Ishikawa (cell line): ENCODE measurements around the gene POU2F1.
A peak's percentile ranks its signal among the peaks of the same experiment; 100 is the strongest.

Experiments used
- CEBPB ChIP-seq: IDR thresholded peaks from 2 replicates; pipeline ENCODE4 v1.6.1; 2012
- CREB1 ChIP-seq: IDR thresholded peaks from 2 replicates; pipeline ENCODE4 v1.6.1; 2012; ENCODE audit warnings: low read depth
- EGR1 ChIP-seq: IDR thresholded peaks from 2 replicates; pipeline ENCODE4 v1.6.1; 2012
- EP300 ChIP-seq: IDR thresholded peaks from 2 replicates; pipeline ENCODE4 v1.6.1; 2012; ENCODE audit warnings: borderline replicate concordance
- FOXM1 ChIP-seq: IDR thresholded peaks from 2 replicates; pipeline ENCODE4 v1.6.1; 2012; ENCODE audit warnings: low read depth, borderline replicate concordance
- MAX ChIP-seq: IDR thresholded peaks from 2 replicates; pipeline ENCODE4 v1.6.1; 2012
- NFIC ChIP-seq: IDR thresholded peaks from 2 replicates; pipeline ENCODE4 v1.6.1; 2012
- RAD21 ChIP-seq: IDR thresholded peaks from 2 replicates; pipeline ENCODE4 v1.6.1; 2012; ENCODE audit warnings: low read depth
- REST ChIP-seq: IDR thresholded peaks from 2 replicates; pipeline ENCODE4 v1.6.1; 2012; ENCODE audit warnings: low read depth, mild to moderate bottlenecking
- TAF1 ChIP-seq: IDR thresholded peaks from 2 replicates; pipeline ENCODE4 v1.6.1; 2012; ENCODE audit warnings: low read depth, mild to moderate bottlenecking
- TCF12 ChIP-seq: IDR thresholded peaks from 2 replicates; pipeline ENCODE4 v1.6.1; 2012; ENCODE audit warnings: low read depth
- TEAD4 ChIP-seq: IDR thresholded peaks from 2 replicates; pipeline ENCODE4 v1.6.1; 2012
- USF1 ChIP-seq: IDR thresholded peaks from 2 replicates; pipeline ENCODE4 v1.6.1; 2012
- YY1 ChIP-seq: IDR thresholded peaks from 2 replicates; pipeline ENCODE4 v1.6.1; 2012; ENCODE audit warnings: low read depth
- ZBTB7A ChIP-seq: IDR thresholded peaks from 2 replicates; pipeline ENCODE4 v1.6.1; 2012; ENCODE audit warnings: low read depth

POU2F1 gene

GRCh38 chr1:167400359-167400953 is 179.8 kb downstream of the POU2F1 start:
- TF ChIP-seq RAD21, result no peak
- no peak for TF ChIP-seq USF1
- TF ChIP-seq NFIC, result no peak
- TF ChIP-seq MAX, result no peak
- TF ChIP-seq CREB1, result no peak
- TF ChIP-seq FOXM1, result no peak
- no peak for TF ChIP-seq YY1
- TF ChIP-seq EP300, result no peak
- no peak for TF ChIP-seq ZBTB7A
- TF ChIP-seq CEBPB, result no peak
- no peak for TF ChIP-seq TAF1
- no peak for TF ChIP-seq EGR1
- TF ChIP-seq TEAD4, result no peak
- TF ChIP-seq TCF12, result no peak
- TF ChIP-seq REST, result no peak

GRCh38 chr1:167401260-167401873 is 180.7 kb downstream of the POU2F1 start:
- TF ChIP-seq REST (no peak), FOXM1 (no peak), NFIC (no peak), TCF12 (no peak), RAD21 (peak; percentile 70)

GRCh38 chr1:167404161-167404888 is 183.6 kb downstream of the POU2F1 start:
- TF ChIP-seq CREB1, result no peak
- no peak for TF ChIP-seq USF1
- TF ChIP-seq TCF12, result no peak
- TF ChIP-seq TAF1, result no peak
- TF ChIP-seq FOXM1, result no peak

- TF ChIP-seq TCF12, result no peak
- no peak for TF ChIP-seq TEAD4
- no peak for TF ChIP-seq NFIC
- TF ChIP-seq FOXM1, result no peak
Measured at GRCh38 chr1:167404908-167405307, 184.2 kb downstream of the POU2F1 start.

GRCh38 chr1:167408355-167408754 is 187.7 kb downstream of the POU2F1 start:
- TF ChIP-seq EP300, result no peak
- no peak for TF ChIP-seq EGR1
- TF ChIP-seq RAD21, result no peak
- no peak for TF ChIP-seq ZBTB7A
- TF ChIP-seq TEAD4, result no peak
- TF ChIP-seq USF1, result no peak
- no peak for TF ChIP-seq NFIC
- no peak for TF ChIP-seq REST
- TF ChIP-seq CREB1, result no peak
